Measurements from ENCODE around the gene BICRAL. TPM values are rescaled to one million over a fixed set of nuclear protein-coding genes. Genes with fewer than 3 reads are reported as not detected.

Gene BICRAL
- total and polyA plus RNA-seq, 9 of the 15 experiments (the other 6 are each of a cell fraction or from before 2014, with no cell fraction given) = 1.2 to 11.9 (median 5.6) TPM

DNA sequence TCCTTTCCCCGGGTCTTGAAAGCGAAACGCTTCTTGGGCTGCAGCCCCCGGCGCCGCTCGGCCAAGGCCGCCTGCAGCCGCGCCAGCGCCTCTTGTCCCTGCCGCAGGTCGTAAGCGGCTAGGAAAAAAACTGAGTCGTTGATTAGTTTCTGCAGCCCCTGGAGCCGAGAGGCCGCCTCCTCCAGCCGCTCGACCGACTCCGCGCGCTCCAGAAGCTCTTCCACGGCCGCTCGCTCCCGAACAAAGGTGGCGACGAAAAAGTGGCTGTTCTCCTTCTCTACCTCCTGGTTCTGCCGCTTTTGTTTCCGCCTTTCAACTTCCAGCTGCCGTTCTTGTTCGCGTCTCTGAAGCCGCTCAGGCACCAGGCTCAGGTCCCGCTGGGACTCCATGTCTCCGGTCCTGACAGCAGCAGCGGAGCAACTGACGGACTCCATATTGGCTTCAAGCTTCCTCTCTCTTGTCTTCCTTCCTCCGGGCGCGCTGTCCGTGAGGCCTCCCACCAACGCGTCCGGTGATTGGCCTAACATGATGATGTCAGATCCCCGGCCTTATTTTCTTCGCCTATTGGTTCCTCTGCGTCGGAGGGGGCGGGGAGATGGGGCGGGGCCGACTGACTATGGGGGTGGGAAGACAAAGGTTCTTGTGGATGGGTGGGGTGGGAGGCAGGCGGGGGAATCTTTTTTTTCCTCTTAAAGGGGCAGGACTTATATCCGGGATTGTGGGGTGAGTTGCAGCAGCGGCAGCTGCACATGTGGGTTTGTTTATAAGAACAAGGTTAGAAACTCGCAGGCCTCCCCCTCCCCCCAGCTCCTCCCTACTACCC, 36.0 kb upstream of the BICRAL start, which contains the start of gene TBCC (continued):
- TF ChIP-seq, protein P1, sequence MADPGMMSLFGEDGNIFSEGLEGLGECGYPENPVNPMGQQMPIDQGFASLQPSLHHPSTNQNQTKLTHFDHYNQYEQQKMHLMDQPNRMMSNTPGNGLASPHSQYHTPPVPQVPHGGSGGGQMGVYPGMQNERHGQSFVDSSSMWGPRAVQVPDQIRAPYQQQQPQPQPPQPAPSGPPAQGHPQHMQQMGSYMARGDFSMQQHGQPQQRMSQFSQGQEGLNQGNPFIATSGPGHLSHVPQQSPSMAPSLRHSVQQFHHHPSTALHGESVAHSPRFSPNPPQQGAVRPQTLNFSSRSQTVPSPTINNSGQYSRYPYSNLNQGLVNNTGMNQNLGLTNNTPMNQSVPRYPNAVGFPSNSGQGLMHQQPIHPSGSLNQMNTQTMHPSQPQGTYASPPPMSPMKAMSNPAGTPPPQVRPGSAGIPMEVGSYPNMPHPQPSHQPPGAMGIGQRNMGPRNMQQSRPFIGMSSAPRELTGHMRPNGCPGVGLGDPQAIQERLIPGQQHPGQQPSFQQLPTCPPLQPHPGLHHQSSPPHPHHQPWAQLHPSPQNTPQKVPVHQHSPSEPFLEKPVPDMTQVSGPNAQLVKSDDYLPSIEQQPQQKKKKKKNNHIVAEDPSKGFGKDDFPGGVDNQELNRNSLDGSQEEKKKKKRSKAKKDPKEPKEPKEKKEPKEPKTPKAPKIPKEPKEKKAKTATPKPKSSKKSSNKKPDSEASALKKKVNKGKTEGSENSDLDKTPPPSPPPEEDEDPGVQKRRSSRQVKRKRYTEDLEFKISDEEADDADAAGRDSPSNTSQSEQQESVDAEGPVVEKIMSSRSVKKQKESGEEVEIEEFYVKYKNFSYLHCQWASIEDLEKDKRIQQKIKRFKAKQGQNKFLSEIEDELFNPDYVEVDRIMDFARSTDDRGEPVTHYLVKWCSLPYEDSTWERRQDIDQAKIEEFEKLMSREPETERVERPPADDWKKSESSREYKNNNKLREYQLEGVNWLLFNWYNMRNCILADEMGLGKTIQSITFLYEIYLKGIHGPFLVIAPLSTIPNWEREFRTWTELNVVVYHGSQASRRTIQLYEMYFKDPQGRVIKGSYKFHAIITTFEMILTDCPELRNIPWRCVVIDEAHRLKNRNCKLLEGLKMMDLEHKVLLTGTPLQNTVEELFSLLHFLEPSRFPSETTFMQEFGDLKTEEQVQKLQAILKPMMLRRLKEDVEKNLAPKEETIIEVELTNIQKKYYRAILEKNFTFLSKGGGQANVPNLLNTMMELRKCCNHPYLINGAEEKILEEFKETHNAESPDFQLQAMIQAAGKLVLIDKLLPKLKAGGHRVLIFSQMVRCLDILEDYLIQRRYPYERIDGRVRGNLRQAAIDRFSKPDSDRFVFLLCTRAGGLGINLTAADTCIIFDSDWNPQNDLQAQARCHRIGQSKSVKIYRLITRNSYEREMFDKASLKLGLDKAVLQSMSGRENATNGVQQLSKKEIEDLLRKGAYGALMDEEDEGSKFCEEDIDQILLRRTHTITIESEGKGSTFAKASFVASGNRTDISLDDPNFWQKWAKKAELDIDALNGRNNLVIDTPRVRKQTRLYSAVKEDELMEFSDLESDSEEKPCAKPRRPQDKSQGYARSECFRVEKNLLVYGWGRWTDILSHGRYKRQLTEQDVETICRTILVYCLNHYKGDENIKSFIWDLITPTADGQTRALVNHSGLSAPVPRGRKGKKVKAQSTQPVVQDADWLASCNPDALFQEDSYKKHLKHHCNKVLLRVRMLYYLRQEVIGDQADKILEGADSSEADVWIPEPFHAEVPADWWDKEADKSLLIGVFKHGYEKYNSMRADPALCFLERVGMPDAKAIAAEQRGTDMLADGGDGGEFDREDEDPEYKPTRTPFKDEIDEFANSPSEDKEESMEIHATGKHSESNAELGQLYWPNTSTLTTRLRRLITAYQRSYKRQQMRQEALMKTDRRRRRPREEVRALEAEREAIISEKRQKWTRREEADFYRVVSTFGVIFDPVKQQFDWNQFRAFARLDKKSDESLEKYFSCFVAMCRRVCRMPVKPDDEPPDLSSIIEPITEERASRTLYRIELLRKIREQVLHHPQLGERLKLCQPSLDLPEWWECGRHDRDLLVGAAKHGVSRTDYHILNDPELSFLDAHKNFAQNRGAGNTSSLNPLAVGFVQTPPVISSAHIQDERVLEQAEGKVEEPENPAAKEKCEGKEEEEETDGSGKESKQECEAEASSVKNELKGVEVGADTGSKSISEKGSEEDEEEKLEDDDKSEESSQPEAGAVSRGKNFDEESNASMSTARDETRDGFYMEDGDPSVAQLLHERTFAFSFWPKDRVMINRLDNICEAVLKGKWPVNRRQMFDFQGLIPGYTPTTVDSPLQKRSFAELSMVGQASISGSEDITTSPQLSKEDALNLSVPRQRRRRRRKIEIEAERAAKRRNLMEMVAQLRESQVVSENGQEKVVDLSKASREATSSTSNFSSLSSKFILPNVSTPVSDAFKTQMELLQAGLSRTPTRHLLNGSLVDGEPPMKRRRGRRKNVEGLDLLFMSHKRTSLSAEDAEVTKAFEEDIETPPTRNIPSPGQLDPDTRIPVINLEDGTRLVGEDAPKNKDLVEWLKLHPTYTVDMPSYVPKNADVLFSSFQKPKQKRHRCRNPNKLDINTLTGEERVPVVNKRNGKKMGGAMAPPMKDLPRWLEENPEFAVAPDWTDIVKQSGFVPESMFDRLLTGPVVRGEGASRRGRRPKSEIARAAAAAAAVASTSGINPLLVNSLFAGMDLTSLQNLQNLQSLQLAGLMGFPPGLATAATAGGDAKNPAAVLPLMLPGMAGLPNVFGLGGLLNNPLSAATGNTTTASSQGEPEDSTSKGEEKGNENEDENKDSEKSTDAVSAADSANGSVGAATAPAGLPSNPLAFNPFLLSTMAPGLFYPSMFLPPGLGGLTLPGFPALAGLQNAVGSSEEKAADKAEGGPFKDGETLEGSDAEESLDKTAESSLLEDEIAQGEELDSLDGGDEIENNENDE (IDR thresholded peaks at IDR 0.05; ENCODE audit: low read depth, low read length) = no peak
- no peak for TF ChIP-seq ZBTB11 (CRISPR knock-in tag; IDR thresholded peaks at IDR 0.05)
- TF ChIP-seq ZNF324 (CRISPR knock-in tag; IDR thresholded peaks at IDR 0.05) = no peak
- TF ChIP-seq, protein P2, sequence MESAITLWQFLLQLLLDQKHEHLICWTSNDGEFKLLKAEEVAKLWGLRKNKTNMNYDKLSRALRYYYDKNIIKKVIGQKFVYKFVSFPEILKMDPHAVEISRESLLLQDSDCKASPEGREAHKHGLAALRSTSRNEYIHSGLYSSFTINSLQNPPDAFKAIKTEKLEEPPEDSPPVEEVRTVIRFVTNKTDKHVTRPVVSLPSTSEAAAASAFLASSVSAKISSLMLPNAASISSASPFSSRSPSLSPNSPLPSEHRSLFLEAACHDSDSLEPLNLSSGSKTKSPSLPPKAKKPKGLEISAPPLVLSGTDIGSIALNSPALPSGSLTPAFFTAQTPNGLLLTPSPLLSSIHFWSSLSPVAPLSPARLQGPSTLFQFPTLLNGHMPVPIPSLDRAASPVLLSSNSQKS (CRISPR knock-in tag; IDR thresholded peaks at IDR 0.05) = no peak
- TF ChIP-seq MAFF (IDR thresholded peaks at IDR 0.05; ENCODE audit: low read length) = no peak
- no peak for TF ChIP-seq MXD1 (CRISPR knock-in tag; IDR thresholded peaks at IDR 0.05; ENCODE audit: borderline replicate concordance, poor library complexity, severe bottlenecking)
- TF ChIP-seq SUPT5H (IDR thresholded peaks at IDR 0.05) = peak; percentile 98
- TF ChIP-seq ZEB2 (IDR thresholded peaks at IDR 0.05) = no peak

Measured in K562 (cell line).